ENCODE results near the gene PRDX5.

DNA sequence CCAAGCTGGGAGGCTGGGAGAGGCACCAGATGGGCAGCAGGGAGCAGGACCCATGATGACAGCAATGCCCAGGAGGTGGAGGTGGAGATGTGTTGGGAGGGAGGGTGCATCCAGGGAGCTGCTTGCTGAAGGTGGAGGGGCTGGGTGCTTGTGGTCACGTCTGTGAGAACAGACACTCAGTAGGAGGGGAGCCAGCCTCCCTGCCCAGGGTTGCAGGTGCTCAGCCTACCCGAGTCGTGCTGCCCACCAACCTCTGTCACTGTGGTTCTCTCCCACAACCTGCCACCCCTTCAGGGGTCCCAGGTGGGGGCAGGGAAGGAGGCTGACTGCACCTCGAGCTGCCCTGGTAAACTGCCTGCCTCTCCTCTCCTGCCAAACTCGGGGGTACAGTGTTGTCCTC, 5.5 kb downstream of the PRDX5 start:
- TF ChIP-seq POLR2A (IDR thresholded peaks at IDR 0.05), result no peak
- no peak for TF ChIP-seq POLR2AphosphoS5 (IDR thresholded peaks at IDR 0.05; ENCODE audit: insufficient read depth in 1 of 2, low read depth in 1 of 2)
